Ishikawa (cell line): Measurements from ENCODE around the gene RIOK3.

Experiments used
- CEBPB ChIP-seq: IDR thresholded peaks from 2 replicates; pipeline ENCODE4 v1.6.1; 2012
- CREB1 ChIP-seq: IDR thresholded peaks from 2 replicates; pipeline ENCODE4 v1.6.1; 2012; ENCODE audit warnings: low read depth
- EGR1 ChIP-seq: IDR thresholded peaks from 2 replicates; pipeline ENCODE4 v1.6.1; 2012
- EP300 ChIP-seq: IDR thresholded peaks from 2 replicates; pipeline ENCODE4 v1.6.1; 2012; ENCODE audit warnings: borderline replicate concordance
- FOXM1 ChIP-seq: IDR thresholded peaks from 2 replicates; pipeline ENCODE4 v1.6.1; 2012; ENCODE audit warnings: low read depth, borderline replicate concordance
- NFIC ChIP-seq: IDR thresholded peaks from 2 replicates; pipeline ENCODE4 v1.6.1; 2012
- RAD21 ChIP-seq: IDR thresholded peaks from 2 replicates; pipeline ENCODE4 v1.6.1; 2012; ENCODE audit warnings: low read depth
- TAF1 ChIP-seq: IDR thresholded peaks from 2 replicates; pipeline ENCODE4 v1.6.1; 2012; ENCODE audit warnings: low read depth, mild to moderate bottlenecking
- TCF12 ChIP-seq: IDR thresholded peaks from 2 replicates; pipeline ENCODE4 v1.6.1; 2012; ENCODE audit warnings: low read depth
- TEAD4 ChIP-seq: IDR thresholded peaks from 2 replicates; pipeline ENCODE4 v1.6.1; 2012
- YY1 ChIP-seq: IDR thresholded peaks from 2 replicates; pipeline ENCODE4 v1.6.1; 2012; ENCODE audit warnings: low read depth
- ZBTB7A ChIP-seq: IDR thresholded peaks from 2 replicates; pipeline ENCODE4 v1.6.1; 2012; ENCODE audit warnings: low read depth
- TF ChIP-seq, protein P1 (sequence below): IDR thresholded peaks from 2 replicates; pipeline ENCODE4 v1.6.1; 2012
- TF ChIP-seq, protein P2 (sequence below): IDR thresholded peaks from 2 replicates; pipeline ENCODE4 v1.6.1; 2012
- TF ChIP-seq, protein P3 (sequence below): IDR thresholded peaks from 2 replicates; pipeline ENCODE4 v1.6.1; 2012; ENCODE audit warnings: low read depth, mild to moderate bottlenecking

The RIOK3 gene

DNA sequence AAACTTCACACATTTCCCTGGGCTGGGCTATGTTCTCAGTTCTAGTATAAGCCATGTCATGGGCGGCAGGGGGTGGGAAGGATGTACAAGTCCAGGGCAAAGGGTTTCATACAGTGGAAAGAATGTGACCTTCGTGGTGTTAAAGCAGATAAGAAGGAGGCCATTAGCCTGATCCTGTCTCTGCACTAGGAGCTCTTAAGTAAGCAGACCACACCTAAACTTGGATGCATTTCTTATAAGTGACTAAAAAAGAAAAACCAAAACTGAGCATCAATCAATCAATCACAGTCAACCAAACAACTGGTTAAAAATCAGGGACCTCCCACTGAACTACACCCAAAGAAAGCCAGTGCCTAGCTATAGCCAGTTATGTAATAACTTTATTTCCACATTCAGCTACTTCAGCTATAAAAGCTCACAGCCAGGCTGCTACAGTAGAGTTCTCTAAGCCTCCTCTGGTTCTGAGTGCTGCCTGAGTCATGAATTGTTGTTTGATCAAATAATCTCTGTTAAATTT, 46.8 kb upstream of the RIOK3 start:
- TF ChIP-seq EP300: no peak
- no peak for TF ChIP-seq TEAD4
- TF ChIP-seq, protein P1, sequence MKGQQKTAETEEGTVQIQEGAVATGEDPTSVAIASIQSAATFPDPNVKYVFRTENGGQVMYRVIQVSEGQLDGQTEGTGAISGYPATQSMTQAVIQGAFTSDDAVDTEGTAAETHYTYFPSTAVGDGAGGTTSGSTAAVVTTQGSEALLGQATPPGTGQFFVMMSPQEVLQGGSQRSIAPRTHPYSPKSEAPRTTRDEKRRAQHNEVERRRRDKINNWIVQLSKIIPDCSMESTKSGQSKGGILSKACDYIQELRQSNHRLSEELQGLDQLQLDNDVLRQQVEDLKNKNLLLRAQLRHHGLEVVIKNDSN: no peak
- TF ChIP-seq RAD21: no peak
- no peak for TF ChIP-seq EGR1
- TF ChIP-seq YY1: no peak
- TF ChIP-seq, protein P2, sequence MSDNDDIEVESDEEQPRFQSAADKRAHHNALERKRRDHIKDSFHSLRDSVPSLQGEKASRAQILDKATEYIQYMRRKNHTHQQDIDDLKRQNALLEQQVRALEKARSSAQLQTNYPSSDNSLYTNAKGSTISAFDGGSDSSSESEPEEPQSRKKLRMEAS: no peak
- no peak for TF ChIP-seq TAF1
- no peak for TF ChIP-seq NFIC
- TF ChIP-seq, protein P3, sequence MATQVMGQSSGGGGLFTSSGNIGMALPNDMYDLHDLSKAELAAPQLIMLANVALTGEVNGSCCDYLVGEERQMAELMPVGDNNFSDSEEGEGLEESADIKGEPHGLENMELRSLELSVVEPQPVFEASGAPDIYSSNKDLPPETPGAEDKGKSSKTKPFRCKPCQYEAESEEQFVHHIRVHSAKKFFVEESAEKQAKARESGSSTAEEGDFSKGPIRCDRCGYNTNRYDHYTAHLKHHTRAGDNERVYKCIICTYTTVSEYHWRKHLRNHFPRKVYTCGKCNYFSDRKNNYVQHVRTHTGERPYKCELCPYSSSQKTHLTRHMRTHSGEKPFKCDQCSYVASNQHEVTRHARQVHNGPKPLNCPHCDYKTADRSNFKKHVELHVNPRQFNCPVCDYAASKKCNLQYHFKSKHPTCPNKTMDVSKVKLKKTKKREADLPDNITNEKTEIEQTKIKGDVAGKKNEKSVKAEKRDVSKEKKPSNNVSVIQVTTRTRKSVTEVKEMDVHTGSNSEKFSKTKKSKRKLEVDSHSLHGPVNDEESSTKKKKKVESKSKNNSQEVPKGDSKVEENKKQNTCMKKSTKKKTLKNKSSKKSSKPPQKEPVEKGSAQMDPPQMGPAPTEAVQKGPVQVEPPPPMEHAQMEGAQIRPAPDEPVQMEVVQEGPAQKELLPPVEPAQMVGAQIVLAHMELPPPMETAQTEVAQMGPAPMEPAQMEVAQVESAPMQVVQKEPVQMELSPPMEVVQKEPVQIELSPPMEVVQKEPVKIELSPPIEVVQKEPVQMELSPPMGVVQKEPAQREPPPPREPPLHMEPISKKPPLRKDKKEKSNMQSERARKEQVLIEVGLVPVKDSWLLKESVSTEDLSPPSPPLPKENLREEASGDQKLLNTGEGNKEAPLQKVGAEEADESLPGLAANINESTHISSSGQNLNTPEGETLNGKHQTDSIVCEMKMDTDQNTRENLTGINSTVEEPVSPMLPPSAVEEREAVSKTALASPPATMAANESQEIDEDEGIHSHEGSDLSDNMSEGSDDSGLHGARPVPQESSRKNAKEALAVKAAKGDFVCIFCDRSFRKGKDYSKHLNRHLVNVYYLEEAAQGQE: no peak
- TF ChIP-seq FOXM1: no peak
- TF ChIP-seq TCF12: no peak
- TF ChIP-seq CREB1: no peak
- TF ChIP-seq CEBPB: no peak

DNA sequence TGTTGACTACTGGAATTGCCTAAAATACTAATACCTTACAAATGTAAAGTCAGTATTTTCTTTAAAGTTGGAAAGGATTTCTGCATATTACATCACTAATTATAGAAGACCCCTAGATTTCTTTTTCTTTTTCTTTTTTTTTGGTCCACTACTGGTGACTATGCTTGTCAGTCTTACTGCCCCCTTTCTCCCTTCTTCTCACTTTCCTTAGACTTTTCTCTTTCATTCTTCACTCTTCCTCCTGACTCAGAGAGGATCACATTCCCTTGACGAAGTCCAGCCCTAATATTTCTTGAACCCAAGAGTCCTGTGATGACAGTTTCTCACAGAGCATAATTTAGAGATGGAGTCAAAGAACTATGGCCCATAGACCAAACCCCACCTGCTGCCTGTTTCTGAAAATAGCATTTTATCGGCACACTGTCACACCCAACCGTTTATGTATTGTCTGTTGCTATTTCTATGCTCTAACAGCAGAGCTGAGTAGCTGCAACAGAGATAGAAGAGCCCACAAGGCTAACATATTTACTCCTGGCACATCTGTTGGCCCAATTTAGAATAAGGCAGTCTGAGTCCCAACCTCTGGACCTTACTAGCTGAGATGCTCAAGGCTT, 40.6 kb upstream of the RIOK3 start:
- TF ChIP-seq, protein P3: no peak
- TF ChIP-seq CREB1: no peak
- no peak for TF ChIP-seq CEBPB
- TF ChIP-seq ZBTB7A: no peak
- no peak for TF ChIP-seq EP300

DNA sequence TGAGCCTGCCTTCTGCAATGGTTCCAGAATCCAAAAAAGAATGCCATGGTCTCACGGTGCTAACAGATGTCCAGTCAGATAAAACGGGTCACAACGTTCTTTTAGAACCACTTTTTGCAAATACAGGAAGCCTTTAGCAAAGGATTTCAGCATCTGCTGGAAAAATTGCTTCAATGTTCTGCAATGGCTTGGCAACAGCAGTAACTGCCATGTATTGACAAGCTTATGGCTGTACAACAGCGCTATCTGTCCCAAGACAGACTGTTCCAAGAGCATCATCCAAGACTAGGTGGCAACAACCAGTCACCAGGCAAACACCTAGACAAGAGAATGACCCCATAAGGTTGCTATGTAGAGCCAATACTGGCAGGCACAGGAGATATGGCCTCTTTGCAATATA, 37.6 kb upstream of the RIOK3 start:
- no peak for TF ChIP-seq YY1
- TF ChIP-seq FOXM1: no peak
- TF ChIP-seq, protein P2: no peak
- TF ChIP-seq EP300: no peak
- TF ChIP-seq TAF1: no peak
- no peak for TF ChIP-seq ZBTB7A
- no peak for TF ChIP-seq TCF12
- TF ChIP-seq RAD21: no peak
- TF ChIP-seq, protein P3: no peak
- TF ChIP-seq CEBPB: no peak
- no peak for TF ChIP-seq CREB1
- no peak for TF ChIP-seq NFIC
- no peak for TF ChIP-seq TEAD4
- TF ChIP-seq, protein P1: no peak

DNA sequence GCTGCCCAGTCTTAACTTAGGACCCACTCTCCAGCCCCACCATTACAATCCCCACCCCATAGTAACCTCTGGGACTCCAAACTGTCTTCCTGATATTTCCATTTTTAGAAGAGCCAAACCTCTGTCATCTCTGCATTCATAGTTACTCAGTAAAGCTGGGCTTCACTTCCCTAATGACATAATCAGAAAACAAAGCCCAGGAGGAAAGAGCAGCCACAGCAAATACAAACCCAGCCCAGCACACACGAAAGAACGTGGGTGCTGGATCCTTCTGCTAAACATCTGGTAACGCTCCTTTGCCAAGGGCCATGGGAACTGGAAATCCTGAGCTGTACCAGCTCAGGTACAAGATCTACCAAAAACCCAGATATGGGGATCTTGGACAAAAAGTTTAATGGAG, 36.8 kb upstream of the RIOK3 start:
- TF ChIP-seq RAD21: no peak

DNA sequence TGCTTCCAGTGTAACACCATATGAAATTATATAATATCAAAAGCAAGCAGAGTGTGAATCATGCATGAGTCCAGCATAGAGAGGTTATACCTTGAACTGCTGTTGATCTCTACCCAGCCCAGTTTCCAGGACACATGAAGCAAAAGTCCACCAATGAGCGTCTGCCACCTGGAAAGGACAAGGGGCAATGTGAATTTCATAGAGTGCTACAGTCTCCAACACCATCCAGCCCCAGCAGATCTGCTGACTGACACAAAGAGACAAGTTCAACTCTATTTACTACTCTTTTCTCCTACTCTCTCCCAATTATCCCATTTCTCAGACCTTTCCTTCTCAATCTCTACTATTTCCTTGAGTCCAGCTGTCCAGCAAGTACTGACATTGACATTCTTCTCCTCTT, 31.8 kb upstream of the RIOK3 start:
- TF ChIP-seq CEBPB (no peak), ZBTB7A (no peak), FOXM1 (no peak), RAD21 (no peak), YY1 (no peak), NFIC (no peak), CREB1 (no peak), TEAD4 (no peak), EP300 (no peak), EGR1 (no peak), TCF12 (no peak), TAF1 (no peak)
- TF ChIP-seq, protein P3: no peak
- TF ChIP-seq, protein P2: no peak
- TF ChIP-seq, protein P1: no peak
